ENCODE measurements around the gene SRC. TPM values are rescaled to one million over a fixed set of nuclear protein-coding genes. Genes with fewer than 3 reads are reported as not detected.

SRC gene
- polyA plus RNA-seq, 1 of the 3 experiments (the other 2 are of a cell fraction): 23.8 TPM

DNA sequence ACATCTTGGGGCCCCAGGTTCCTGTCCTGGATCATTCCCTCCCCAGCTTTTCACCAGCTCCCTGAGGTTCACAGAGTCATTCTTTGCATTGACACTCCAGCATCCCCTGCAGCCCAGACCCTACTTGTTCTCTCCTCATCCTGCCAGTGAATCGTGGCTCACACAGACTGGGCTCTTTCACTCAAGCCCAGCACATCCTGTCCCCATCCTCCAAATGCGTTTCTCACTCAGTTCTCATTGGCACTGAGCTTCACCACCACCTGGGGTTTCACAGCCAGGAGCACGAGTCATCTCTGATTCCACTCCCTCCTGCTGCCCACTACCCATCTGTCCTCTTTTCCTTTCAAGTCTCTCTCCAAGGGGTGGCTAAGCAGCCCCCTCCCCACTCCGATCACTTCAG is 89.7 kb downstream of the SRC start:
- Histone ChIP-seq H3K9ac (no peak overlapping the region), H4K20me1 (ENCODE audit: insufficient read depth) (no peaks in the 10 kb centered on the region), H3K4me1 (ENCODE audit: control insufficient read depth in 1 of 2, insufficient read depth in 2 of 2, low read depth in 1 of 2, low read length in 1 of 2) (no peaks in the 10 kb centered on the region), H3K9me3 (no peaks in the 10 kb centered on the region), H3F3A (replicated peaks; ENCODE audit: insufficient read depth) (no peaks in the 10 kb centered on the region), H3K36me3 (replicated peaks in 1 of 2; ENCODE audit: control insufficient read depth in 1 of 2, insufficient read depth in 2 of 2, low read length in 1 of 2) (no peaks in the 10 kb centered on the region), H2AFZ (ENCODE audit: low read depth) (no peak overlapping the region), H3K9me2 (no peaks in the 10 kb centered on the region), H3K79me2 (ENCODE audit: insufficient read depth) (no peaks in the 10 kb centered on the region), H3K4me2 (no peak overlapping the region), H3K4me3 (ENCODE audit: low read depth in 2 of 2, low read length in 1 of 2) (no peak overlapping the region), H3K27me3 (ENCODE audit: insufficient read depth) (no peaks in the 10 kb centered on the region), H3K27ac (ENCODE audit: low read depth in 2 of 2, low read length in 1 of 2) (no peak overlapping the region)
- DNase-seq: no peak
- 36% methylated on average over 4 of the region's 4 CpGs for WGBS (ENCODE audit: low lambda C conversion rate)
- TF ChIP-seq GATA2 (CRISPR knock-in tag; IDR thresholded peaks at IDR 0.05) (no peak), USF1 (IDR thresholded peaks at IDR 0.05; ENCODE audit: borderline replicate concordance, low read depth) (no peak), TAF1 (IDR thresholded peaks at IDR 0.05; ENCODE audit: borderline replicate concordance, low read depth, low read length) (no peak), NFIC (IDR thresholded peaks at IDR 0.05; ENCODE audit: borderline replicate concordance) (no peak), FOSL2 (IDR thresholded peaks at IDR 0.05; ENCODE audit: borderline replicate concordance, low read depth) (no peak), GABPA (IDR thresholded peaks at IDR 0.05; ENCODE audit: low read depth) (no peak), RAD21 (IDR thresholded peaks at IDR 0.05; ENCODE audit: low read length) (no peak), RFX5 (IDR thresholded peaks at IDR 0.05; ENCODE audit: low read length) (no peak)
- TF ChIP-seq, protein P1, sequence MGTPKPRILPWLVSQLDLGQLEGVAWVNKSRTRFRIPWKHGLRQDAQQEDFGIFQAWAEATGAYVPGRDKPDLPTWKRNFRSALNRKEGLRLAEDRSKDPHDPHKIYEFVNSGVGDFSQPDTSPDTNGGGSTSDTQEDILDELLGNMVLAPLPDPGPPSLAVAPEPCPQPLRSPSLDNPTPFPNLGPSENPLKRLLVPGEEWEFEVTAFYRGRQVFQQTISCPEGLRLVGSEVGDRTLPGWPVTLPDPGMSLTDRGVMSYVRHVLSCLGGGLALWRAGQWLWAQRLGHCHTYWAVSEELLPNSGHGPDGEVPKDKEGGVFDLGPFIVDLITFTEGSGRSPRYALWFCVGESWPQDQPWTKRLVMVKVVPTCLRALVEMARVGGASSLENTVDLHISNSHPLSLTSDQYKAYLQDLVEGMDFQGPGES (IDR thresholded peaks at IDR 0.05; ENCODE audit: low read depth, low read length): no peak
- CTCF ChIA-PET: interaction anchor here (1.1 kb wide), 1 partner anchor 13 kb away, joined by 3 read pairs; no protein-coding TSS in a partner anchor
- POLR2A ChIA-PET: no interaction called here

DNA sequence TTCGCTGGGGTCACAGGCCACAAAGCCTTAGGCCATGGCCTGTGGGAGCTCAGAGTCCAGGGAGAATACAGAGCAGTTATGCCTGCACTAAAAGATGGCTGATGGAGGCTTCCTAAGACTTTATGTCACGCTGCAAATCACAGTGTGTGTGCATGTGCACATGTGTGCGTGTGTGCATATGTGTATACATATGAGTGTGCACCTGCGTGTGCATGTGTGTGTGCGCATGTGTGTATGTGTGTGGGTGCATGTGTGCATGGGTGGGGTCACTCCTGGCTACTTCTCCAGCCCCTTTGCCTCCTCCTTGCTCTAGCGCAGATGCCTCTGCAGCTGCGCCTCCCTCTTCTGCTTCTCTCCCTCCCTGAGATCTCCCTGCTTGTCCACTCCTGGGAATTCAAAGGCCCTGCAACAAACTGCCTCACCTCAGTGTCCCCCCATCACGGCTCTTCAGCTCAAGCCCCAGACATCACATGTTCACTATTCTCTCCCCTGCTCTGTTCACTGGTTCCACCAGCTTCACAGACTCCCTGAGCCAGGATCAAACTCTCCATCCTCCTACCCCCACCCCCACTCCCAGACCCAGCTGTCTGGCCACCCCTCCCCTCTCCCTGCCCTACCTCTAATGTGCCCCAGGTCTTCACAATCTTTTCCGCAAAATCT is 90.7 kb downstream of the SRC start:
- DNase-seq: no peak
- no peaks in the 10 kb centered on the region for H3K9me2 ChIP-seq
- TF ChIP-seq MXI1 (IDR thresholded peaks at IDR 0.05; ENCODE audit: low read depth, low read length) (no peak), MAX (IDR thresholded peaks at IDR 0.05; ENCODE audit: low read depth) (no peak), NFIC (IDR thresholded peaks at IDR 0.05; ENCODE audit: borderline replicate concordance) (no peak), REST (IDR thresholded peaks at IDR 0.05; ENCODE audit: low read depth, low read length) (no peak), EP300 (IDR thresholded peaks at IDR 0.05; ENCODE audit: borderline replicate concordance in 1 of 2, low read depth in 1 of 2, low read length in 1 of 2) (no peak)
- TF ChIP-seq, protein P2, sequence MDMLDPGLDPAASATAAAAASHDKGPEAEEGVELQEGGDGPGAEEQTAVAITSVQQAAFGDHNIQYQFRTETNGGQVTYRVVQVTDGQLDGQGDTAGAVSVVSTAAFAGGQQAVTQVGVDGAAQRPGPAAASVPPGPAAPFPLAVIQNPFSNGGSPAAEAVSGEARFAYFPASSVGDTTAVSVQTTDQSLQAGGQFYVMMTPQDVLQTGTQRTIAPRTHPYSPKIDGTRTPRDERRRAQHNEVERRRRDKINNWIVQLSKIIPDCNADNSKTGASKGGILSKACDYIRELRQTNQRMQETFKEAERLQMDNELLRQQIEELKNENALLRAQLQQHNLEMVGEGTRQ (IDR thresholded peaks at IDR 0.05; ENCODE audit: borderline replicate concordance, low read depth, low read length): no peak

More for the DNA sequence above, 90.7 kb downstream of the SRC start:
- Histone ChIP-seq H3K4me2 (no peak overlapping the region), H3K9me3 (no peaks in the 10 kb centered on the region), H3F3A (replicated peaks; ENCODE audit: insufficient read depth) (no peaks in the 10 kb centered on the region), H3K27me3 (ENCODE audit: insufficient read depth) (no peaks in the 10 kb centered on the region), H3K4me1 (ENCODE audit: control insufficient read depth in 1 of 2, insufficient read depth in 2 of 2, low read depth in 1 of 2, low read length in 1 of 2) (no peaks in the 10 kb centered on the region), H2AFZ (ENCODE audit: low read depth) (no peak overlapping the region), H3K4me3 (ENCODE audit: low read depth in 2 of 2, low read length in 1 of 2) (no peak overlapping the region), H3K36me3 (replicated peaks in 1 of 2; ENCODE audit: control insufficient read depth in 1 of 2, insufficient read depth in 2 of 2, low read length in 1 of 2) (no peaks in the 10 kb centered on the region), H3K27ac (ENCODE audit: low read depth in 2 of 2, low read length in 1 of 2) (no peak overlapping the region), H3K9ac (no peak overlapping the region), H4K20me1 (ENCODE audit: insufficient read depth) (no peaks in the 10 kb centered on the region), H3K79me2 (ENCODE audit: insufficient read depth) (no peaks in the 10 kb centered on the region)
- ChIA-PET POLR2A (no interaction called here), CTCF (no interaction called here)
- 71% methylated on average over 8 of the region's 9 CpGs for WGBS (ENCODE audit: low lambda C conversion rate)

All from SK-N-SH (cell line).